H1 (cell line): ENCODE results near the gene ACOT6. TPM values are rescaled to one million over a fixed set of nuclear protein-coding genes. Genes with fewer than 3 reads are reported as not detected.

Source experiments
- ATF3 ChIP-seq: IDR thresholded peaks from 2 replicates; pipeline ENCODE4 v1.6.1; 2011; ENCODE audit warnings: low read depth, mild to moderate bottlenecking, low read length; ENCODE audit not compliant: insufficient read depth
- BACH1 ChIP-seq: IDR thresholded peaks from 2 replicates; pipeline ENCODE4 v1.6.1; 2012; ENCODE audit warnings: low read length, improper control_type of control experiment
- BCL11A ChIP-seq, 2 experiments: IDR thresholded peaks; one replicate each; pipeline ENCODE4 v1.6.1; 2011; ENCODE audit warnings: low read depth in 2 of 2, low read length in 2 of 2, mild to moderate bottlenecking in 2 of 2
- CHD1 ChIP-seq: IDR thresholded peaks from 2 replicates; pipeline ENCODE4 v1.6.1; 2012; ENCODE audit warnings: low read depth, low read length, improper control_type of control experiment
- CHD2 ChIP-seq: IDR thresholded peaks from 2 replicates; pipeline ENCODE4 v1.6.1; 2012; ENCODE audit warnings: low read length, improper control_type of control experiment
- CREB1 ChIP-seq: IDR thresholded peaks from 2 replicates; pipeline ENCODE4 v1.6.1; 2012; ENCODE audit warnings: inconsistent platforms
- E2F6 ChIP-seq: IDR thresholded peaks from 2 replicates; pipeline ENCODE4 v1.6.1; 2012; ENCODE audit warnings: inconsistent platforms
- HDAC6 ChIP-seq: IDR thresholded peaks from one replicate; pipeline ENCODE4 v1.7.1; 2012; ENCODE audit warnings: low read depth, mild to moderate bottlenecking, inconsistent platforms, low read length, moderate library complexity
- MAFK ChIP-seq: IDR thresholded peaks from 2 replicates; pipeline ENCODE4 v1.6.1; 2012; ENCODE audit warnings: low read depth, mild to moderate bottlenecking, improper control_type of control experiment, low read length
- MAX ChIP-seq: IDR thresholded peaks from 2 replicates; pipeline ENCODE4 v1.6.1; 2012; ENCODE audit warnings: inconsistent platforms
- NANOG ChIP-seq: IDR thresholded peaks from 2 replicates; pipeline ENCODE4 v1.6.1; 2011; ENCODE audit warnings: low read length, low read depth, mild to moderate bottlenecking, inconsistent platforms; ENCODE audit not compliant: insufficient read depth, poor library complexity, severe bottlenecking
- NRF1 ChIP-seq: IDR thresholded peaks from 2 replicates; pipeline ENCODE4 v1.6.1; 2011; ENCODE audit warnings: mild to moderate bottlenecking, low read depth, low read length, improper control_type of control experiment
- POLR2A ChIP-seq, 2 experiments: IDR thresholded peaks; 1 replicate in 1 of 2; 2 replicates in 1 of 2; pipeline ENCODE4 v1.6.1; 2011; ENCODE audit warnings: low read depth in 2 of 2, low read length in 2 of 2, mild to moderate bottlenecking in 2 of 2; ENCODE audit errors: control extremely low read depth in 1 of 2
- POLR2AphosphoS5 ChIP-seq: IDR thresholded peaks from 2 replicates; pipeline ENCODE4 v1.6.1; 2011; ENCODE audit warnings: low read depth, low read length
- RNF2 ChIP-seq: fragments of 200-900, 300-1000 bp; sonication (generic); IDR thresholded peaks from 2 replicates; pipeline ENCODE4 v1.7.1; 2016; ENCODE audit warnings: borderline replicate concordance, low read depth, mild to moderate bottlenecking, antibody characterized with exemption, low read length; ENCODE audit not compliant: poor library complexity, severe bottlenecking; ENCODE audit errors: missing control alignments
- SIN3A ChIP-seq, 2 experiments: IDR thresholded peaks in 1 of 2; conservative IDR thresholded peaks in 1 of 2; 2 replicates each; pipeline ENCODE4 v1.6.1; 2011 to 2012; ENCODE audit warnings: low read length in 2 of 2, improper control_type of control experiment in 1 of 2, low read depth in 1 of 2, mild to moderate bottlenecking in 1 of 2
- SP1 ChIP-seq: IDR thresholded peaks from 2 replicates; pipeline ENCODE4 v1.6.1; 2011; ENCODE audit warnings: low read depth, low read length
- TAF1 ChIP-seq: IDR thresholded peaks from 2 replicates; pipeline ENCODE4 v1.6.1; 2011; ENCODE audit warnings: mild to moderate bottlenecking, low read depth, low read length
- TCF12 ChIP-seq: IDR thresholded peaks from 2 replicates; pipeline ENCODE4 v1.6.1; 2011; ENCODE audit warnings: low read depth, mild to moderate bottlenecking, low read length
- TEAD4 ChIP-seq: IDR thresholded peaks from 2 replicates; pipeline ENCODE4 v1.6.1; 2012; ENCODE audit warnings: low read depth, low read length, inconsistent platforms, mixed read lengths
- USF2 ChIP-seq: IDR thresholded peaks from 2 replicates; pipeline ENCODE4 v1.6.1; 2011; ENCODE audit warnings: low read length, improper control_type of control experiment
- ZNF274 ChIP-seq: IDR thresholded peaks from 2 replicates; pipeline ENCODE4 v1.7.0; 2012; ENCODE audit warnings: low read length, borderline replicate concordance; ENCODE audit errors: extremely low read depth
- polyA plus RNA-seq, 7 experiments: library from polyadenylated mRNA; depleted of rRNA in 3 of 7; stranded (reverse) in 5 of 7; unstranded in 2 of 7; fragments of >200 nt in 5 of 7; fragments of 200-250 nt in 2 of 7; gene quantifications; 1 replicate in 5 of 7; 2 replicates in 1 of 7; 4 replicates in 1 of 7; pipeline versions ENCODE4 v1.2.1 to v1.2.3, GENCODE V29; 2011 to 2013; ENCODE audit warnings: missing spikeins in 2 of 7, mixed read lengths in 2 of 7
- total RNA-seq: library from RNA; stranded (reverse); fragmentation: NEBNext Ultra II Directional; extraction: Animal tissue kit (Norgen Biotek cat#: 25700); gene quantifications from 2 replicates; pipeline ENCODE4 v1.2.1, GENCODE V29; 2021

The ACOT6 gene
- total and polyA plus RNA-seq, 2 of the 8 experiments (the other 6 are each of a cell fraction or from before 2014, with no cell fraction given): not detected

- TF ChIP-seq USF2 (no peak), CHD2 (no peak), CHD1 (no peak), SIN3A (conservative IDR thresholded peaks at IDR 0.05 in 1 of 2, IDR thresholded peaks at IDR 0.05 in 1 of 2; ENCODE audit: low read depth in 1 of 2, low read length in 2 of 2) (0 out of 4 replicates have a peak, but pooled peaks have one; percentile 42 to 50), CREB1 (peak; percentile 36; the same call in 1 of the 2 replicates), TEAD4 (no peak), POLR2A (IDR thresholded peaks at IDR 0.05; ENCODE audit: control extremely low read depth in 1 of 2, low read depth in 2 of 2, low read length in 2 of 2) (peak; percentile 52 to 67), ZNF274 (no peak), TAF1 (peak; percentile 58), BACH1 (peak; percentile 47; the same call in 1 of the 2 replicates), BCL11A (IDR thresholded peaks at IDR 0.05; ENCODE audit: low read depth in 2 of 2, low read length in 2 of 2) (no peak), RNF2 (peak; percentile 54), POLR2AphosphoS5 (peak; percentile 55; the same call in 1 of the 2 replicates), ATF3 (no peak), SP1 (no peak), MAX (peak; percentile 29), TCF12 (peak; percentile 93; the same call in 1 of the 2 replicates), MAFK (no peak), NRF1 (no peak), E2F6 (peak; percentile 45; the same call in 1 of the 2 replicates), HDAC6 (no peak), NANOG (peak; percentile 40)
Observed at GRCh38 chr14:73634011-73634833, 21.9 kb downstream of the ACOT6 start (continued).
